Body of pancreas (tissue), 4 donors: ENCODE data around the gene ZNF771. TPM values are rescaled to one million over a fixed set of nuclear protein-coding genes. Genes with fewer than 3 reads are reported as not detected.
"Not testable (repeated sequence)": the region's sequence is repeated elsewhere in the genome, so short reads cannot be mapped to it uniquely, and the experiment has no call there.

Experiments used
- ATAC-seq: fragments of 150-250 bp; one replicate; pipeline ENCODE4 v1.9.1; 2016
- DNase-seq, 4 donors: peaks; one replicate each; pipeline ENCODE4 v3.0.0-alpha.2; 2019
- H3K27ac ChIP-seq, 4 donors: fragments of 200-600 bp; sonication (generic); 1 replicate in 3 of 4; 2 replicates in 1 of 4; pipeline versions ENCODE4 v1.5.1 to v1.6.1; 2016 to 2019; ENCODE audit warnings: mild to moderate bottlenecking in 1 of 4, mixed read lengths in 1 of 4, moderate library complexity in 1 of 4
- H3K27me3 ChIP-seq, 2 donors: fragments of 200-600 bp; sonication (generic); one replicate each; pipeline ENCODE4 v1.6.0; 2016; ENCODE audit warnings: mild to moderate bottlenecking in 1 of 2
- H3K36me3 ChIP-seq, 2 donors: fragments of 200-600 bp; sonication (generic); replicated peaks in 1 of 2; 2 replicates each; pipeline ENCODE4 v1.5.1; 2016; ENCODE audit warnings: low read depth in 2 of 2; ENCODE audit not compliant: insufficient read depth in 1 of 2
- H3K4me1 ChIP-seq: fragments of 200-600 bp; sonication (generic); one replicate; pipeline ENCODE4 v1.6.0; 2016
- H3K4me3 ChIP-seq, 2 donors: fragments of 200-600 bp; sonication (generic); 1 replicate in 1 of 2; 2 replicates in 1 of 2; pipeline ENCODE4 v1.5.1; 2016 to 2019
- H3K9me3 ChIP-seq, 3 donors: fragments of 200-600 bp; sonication (generic); 1 replicate in 2 of 3; 2 replicates in 1 of 3; pipeline ENCODE4 v1.5.1; 2016
- POLR2A ChIP-seq, 3 donors: fragments of 450-650 bp; IDR thresholded peaks; one replicate each; pipeline ENCODE4 v1.6.1; 2016; ENCODE audit warnings: antibody characterized with exemption in 3 of 3, mild to moderate bottlenecking in 2 of 3
- WGBS, 2 donors: methylation state at CpG; one replicate each; pipeline ENCODE4 v1.1.5; 2017; 5-methylcytosine and 5-hydroxymethylcytosine counted together
- intact Hi-C: fragments of 100-400 bp; cut with DNase I; formaldehyde crosslinking; loops from one replicate; pipeline ENCODE4 v1.15.1; 2023
- total RNA-seq, 2 donors: library from RNA; depleted of rRNA; stranded (reverse); fragments of >200 nt; gene quantifications; one replicate each; pipeline ENCODE4 v1.1.0, GENCODE V29; 2016
- TF ChIP-seq, protein P1 (sequence below), 7 experiments: fragments of 450-650 bp in 4 of 7; fragments of 200-600 bp in 3 of 7; sonication (generic) in 3 of 7; IDR thresholded peaks; one replicate each; pipeline ENCODE4 v1.5.1; 2016 to 2019; ENCODE audit warnings: antibody characterized with exemption in 7 of 7

ZNF771 gene
- total RNA-seq, 2 donors from 2014 or later, result 16.6 to 18.8 TPM

- Histone ChIP-seq H3K27me3 (no peaks in the 10 kb centered on the region), H3K4me3 (peak overlapping the region; percentile 23 to 75), H3K9me3 (no peaks in the 10 kb centered on the region), H3K36me3 (no peaks in the 10 kb centered on the region), H3K27ac (peak overlapping the region; percentile 48 to 84 (median 66)), H3K4me1 (peaks cover 28% of the 10 kb centered on the region)
- intact Hi-C loops, result no loop called here
- ATAC-seq (no peak), DNase-seq (no peak)
- 6 to 9% methylated on average over 23 to 31 of the region's 31 CpGs for WGBS, 2 donors
- TF ChIP-seq POLR2A (IDR thresholded peaks at IDR 0.05), result no peak
- TF ChIP-seq, protein P1, sequence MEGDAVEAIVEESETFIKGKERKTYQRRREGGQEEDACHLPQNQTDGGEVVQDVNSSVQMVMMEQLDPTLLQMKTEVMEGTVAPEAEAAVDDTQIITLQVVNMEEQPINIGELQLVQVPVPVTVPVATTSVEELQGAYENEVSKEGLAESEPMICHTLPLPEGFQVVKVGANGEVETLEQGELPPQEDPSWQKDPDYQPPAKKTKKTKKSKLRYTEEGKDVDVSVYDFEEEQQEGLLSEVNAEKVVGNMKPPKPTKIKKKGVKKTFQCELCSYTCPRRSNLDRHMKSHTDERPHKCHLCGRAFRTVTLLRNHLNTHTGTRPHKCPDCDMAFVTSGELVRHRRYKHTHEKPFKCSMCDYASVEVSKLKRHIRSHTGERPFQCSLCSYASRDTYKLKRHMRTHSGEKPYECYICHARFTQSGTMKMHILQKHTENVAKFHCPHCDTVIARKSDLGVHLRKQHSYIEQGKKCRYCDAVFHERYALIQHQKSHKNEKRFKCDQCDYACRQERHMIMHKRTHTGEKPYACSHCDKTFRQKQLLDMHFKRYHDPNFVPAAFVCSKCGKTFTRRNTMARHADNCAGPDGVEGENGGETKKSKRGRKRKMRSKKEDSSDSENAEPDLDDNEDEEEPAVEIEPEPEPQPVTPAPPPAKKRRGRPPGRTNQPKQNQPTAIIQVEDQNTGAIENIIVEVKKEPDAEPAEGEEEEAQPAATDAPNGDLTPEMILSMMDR (IDR thresholded peaks at IDR 0.05), result no peak
These were observed 12.7 kb upstream of the ZNF771 start for GRCh38 chr16:30394592-30395154.

GRCh38 chr16:30395155-30395991 is 12.0 kb upstream of the ZNF771 start, which contains the start of gene ZNF48:
Gene ZNF48 (plus strand): TSS chr16:30395420. CDS start chr16:30395795, 375 bp downstream.
- H3K9me3 ChIP-seq, result no peaks in the 10 kb centered on the region
- H3K27ac ChIP-seq, result peak within 1 kb of the TSS; percentile 48 to 84 (median 66)
- WGBS, 2 donors, result 0 to 1% methylated on average over 5 to 90 of the region's 103 CpGs
- intact Hi-C loops, result no loop called here
- ATAC-seq, result peak; percentile 94
- peak in 2 of 3 donors; percentile 37 to 46 for TF ChIP-seq POLR2A (IDR thresholded peaks at IDR 0.05)
- TF ChIP-seq, protein P1 (IDR thresholded peaks at IDR 0.05), result peak in 6 of 7 experiments; percentile 22 to 70 (median 54)
- H3K4me3 ChIP-seq, result peak within 1 kb of the TSS; percentile 70 to 75
- no peaks in the 10 kb centered on the region for H3K36me3 ChIP-seq
- peaks cover 33% of the 10 kb centered on the region for H3K4me1 ChIP-seq
- peak; percentile 88 to 93 (median 92) for DNase-seq
- no peaks in the 10 kb centered on the region for H3K27me3 ChIP-seq

GRCh38 chr16:30395992-30396585 is 11.3 kb upstream of the ZNF771 start:
- DNase-seq (no peak), ATAC-seq (no peak)
- H3K4me1 ChIP-seq, result peaks cover 37% of the 10 kb centered on the region
- H3K4me3 ChIP-seq, result peak overlapping the region; percentile 70 to 75
- intact Hi-C loops, result no loop called here
- no peaks in the 10 kb centered on the region for H3K27me3 ChIP-seq
- H3K27ac ChIP-seq, result peak overlapping the region; percentile 48 to 84 (median 66)
- no peaks in the 10 kb centered on the region for H3K36me3 ChIP-seq
- 5 to 6% methylated on average over 11 to 13 of the region's 13 CpGs for WGBS, 2 donors
- no peaks in the 10 kb centered on the region for H3K9me3 ChIP-seq
- TF ChIP-seq, protein P1 (IDR thresholded peaks at IDR 0.05), result no peak
- no peak for TF ChIP-seq POLR2A (IDR thresholded peaks at IDR 0.05)

DNA sequence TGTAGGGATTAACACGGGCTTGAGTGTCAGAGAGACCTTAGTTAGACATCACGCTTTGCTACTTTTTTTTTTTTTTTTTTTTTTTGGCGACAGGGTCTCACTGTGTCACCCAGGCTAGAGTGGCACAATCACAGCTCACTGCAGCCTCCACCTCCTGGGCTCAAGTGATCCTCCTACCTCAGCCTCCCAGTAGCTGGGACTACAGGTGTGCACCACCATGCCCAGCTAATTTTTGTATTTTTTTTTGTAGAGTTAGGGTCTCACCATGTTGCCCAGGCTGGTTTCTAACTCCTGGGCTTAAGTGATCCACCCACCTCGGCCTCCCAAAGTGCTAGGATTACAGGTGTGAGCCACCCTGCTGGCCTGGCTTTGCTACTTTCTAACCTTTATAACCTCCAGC is 10.8 kb upstream of the ZNF771 start:
- ATAC-seq, H3K9me3 ChIP-seq, DNase-seq, H3K4me3 ChIP-seq, intact Hi-C loops, H3K36me3 ChIP-seq, H3K27me3 ChIP-seq, H3K27ac ChIP-seq: not testable (repeated sequence)
- 68 to 71% methylated on average over 4 of the region's 4 CpGs for WGBS, 2 donors
- peaks cover 42% of the 10 kb centered on the region for H3K4me1 ChIP-seq

DNA sequence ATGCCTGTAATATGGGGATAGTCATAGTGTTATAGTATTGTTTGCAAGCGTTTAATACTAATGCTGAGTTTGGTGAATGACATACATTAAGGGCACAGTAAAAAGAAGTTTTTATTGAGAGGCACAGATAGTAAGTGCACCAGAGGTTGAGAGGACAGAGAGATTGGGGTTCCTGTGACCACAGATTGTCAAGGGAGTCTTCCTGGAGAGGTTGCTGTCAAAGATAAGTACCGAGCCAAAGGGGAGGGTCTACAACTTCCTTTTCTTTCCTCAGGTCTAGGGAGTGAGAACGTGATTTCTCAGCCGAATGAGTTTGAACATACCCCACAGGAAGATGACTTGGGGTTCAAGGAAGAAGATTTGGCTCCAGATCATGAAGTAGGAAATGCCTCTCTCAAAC is 10.3 kb upstream of the ZNF771 start:
- Histone ChIP-seq H3K27me3 (no peaks in the 10 kb centered on the region), H3K36me3 (no peaks in the 10 kb centered on the region), H3K4me3 (no peak overlapping the region), H3K4me1 (peaks cover 46% of the 10 kb centered on the region), H3K27ac (no peak overlapping the region), H3K9me3 (no peaks in the 10 kb centered on the region)
- DNase-seq (no peak), ATAC-seq (no peak)
- intact Hi-C loops, result no loop called here
- TF ChIP-seq, protein P1 (IDR thresholded peaks at IDR 0.05), result no peak
- no peak for TF ChIP-seq POLR2A (IDR thresholded peaks at IDR 0.05)
- WGBS, 2 donors, result 71 to 81% methylated on average over 4 of the region's 4 CpGs
